NCI-H1092 treated with DMSO at 0.1 percent for 48 hours (cell line): ENCODE data around the gene ECE2.
"Not testable (repeated sequence)": the region's sequence is repeated elsewhere in the genome, so short reads cannot be mapped to it uniquely, and the experiment has no call there.

Experiments used
- DNase-seq: peaks from one replicate; lab custom pipeline; 2025; lab: John Stamatoyannopoulos, UW

The ECE2 gene

DNA sequence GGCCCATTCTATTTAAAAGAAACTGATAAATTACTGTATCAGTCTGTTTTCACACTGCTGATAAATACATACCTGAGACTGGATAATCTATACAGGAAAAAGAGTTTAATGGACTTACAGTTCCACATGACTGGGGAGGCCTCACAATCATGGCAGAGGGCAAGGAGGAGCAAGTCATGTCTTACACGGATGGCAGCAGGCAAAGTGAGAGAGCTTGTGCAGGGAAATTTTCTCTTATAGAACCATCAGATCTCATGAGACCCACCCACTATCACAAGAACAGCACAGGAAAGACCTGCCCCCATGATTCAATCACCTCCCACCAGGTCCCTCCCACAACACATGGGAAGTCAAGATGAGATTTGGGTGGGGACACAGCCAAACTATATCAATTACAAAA is 8.6 kb upstream of the ECE2 start:
- DNase-seq: not testable (repeated sequence)

DNA sequence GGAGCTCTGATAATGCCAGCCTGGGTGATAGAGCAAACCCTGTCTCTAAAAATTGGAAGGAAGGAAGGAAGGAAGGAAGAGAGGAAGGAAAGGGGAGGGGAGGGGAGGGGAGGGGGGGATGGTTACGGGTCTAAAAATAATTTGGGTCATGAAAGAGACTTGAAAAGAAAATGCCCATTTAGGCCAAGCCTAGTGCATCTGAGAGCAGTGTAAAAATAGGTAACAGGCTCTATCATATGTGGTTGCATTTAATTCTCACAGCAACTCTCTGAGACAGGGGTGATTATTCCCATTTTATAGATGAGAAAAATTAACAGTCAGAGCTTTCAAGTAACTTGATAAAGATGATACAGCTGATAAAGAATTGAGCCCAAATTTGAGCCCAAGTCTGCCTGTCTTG is 3.6 kb upstream of the ECE2 start:
- no peak for DNase-seq

GRCh38 chr3:184275381-184275701 is 481 bp upstream of the ECE2 start:
- DNase-seq: no peak

- DNase-seq: no peak
These were observed 1.5 kb downstream of the ECE2 start for GRCh38 chr3:184277366-184277765.

DNA sequence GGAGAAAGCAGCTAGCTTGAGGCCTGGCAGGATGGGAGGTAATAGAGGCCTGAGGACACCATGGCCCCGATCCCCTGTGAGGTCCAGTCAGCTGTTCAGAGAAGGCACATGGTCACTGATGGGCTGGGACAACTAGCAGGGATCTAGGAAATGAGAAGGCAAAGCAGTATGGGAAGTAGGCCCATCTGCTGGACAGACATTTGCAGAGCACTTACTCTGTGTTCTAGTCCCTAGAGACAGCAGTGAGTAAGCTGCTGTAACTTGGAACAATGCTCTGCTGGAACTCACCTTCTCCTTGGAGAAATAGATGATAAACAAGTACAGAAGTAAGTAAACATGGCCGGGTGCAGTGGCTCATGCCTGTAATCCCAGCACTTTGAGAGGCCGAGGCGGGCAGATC is 7.1 kb downstream of the ECE2 start:
- no peak for DNase-seq

DNA sequence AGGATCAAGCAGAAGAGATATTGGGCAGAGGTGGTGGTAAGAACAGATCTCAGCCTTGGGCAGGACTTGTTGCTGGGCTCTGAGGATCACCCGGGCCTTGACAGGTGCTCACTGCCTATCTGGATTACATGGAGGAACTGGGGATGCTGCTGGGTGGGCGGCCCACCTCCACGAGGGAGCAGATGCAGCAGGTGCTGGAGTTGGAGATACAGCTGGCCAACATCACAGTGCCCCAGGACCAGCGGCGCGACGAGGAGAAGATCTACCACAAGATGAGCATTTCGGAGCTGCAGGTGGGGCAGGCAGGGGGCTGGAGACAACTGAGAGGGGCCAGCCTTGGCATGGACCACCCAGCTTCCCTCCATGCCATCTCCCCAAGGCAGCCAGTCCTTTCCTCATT is 7.9 kb downstream of the ECE2 start:
- DNase-seq: no peak

DNA sequence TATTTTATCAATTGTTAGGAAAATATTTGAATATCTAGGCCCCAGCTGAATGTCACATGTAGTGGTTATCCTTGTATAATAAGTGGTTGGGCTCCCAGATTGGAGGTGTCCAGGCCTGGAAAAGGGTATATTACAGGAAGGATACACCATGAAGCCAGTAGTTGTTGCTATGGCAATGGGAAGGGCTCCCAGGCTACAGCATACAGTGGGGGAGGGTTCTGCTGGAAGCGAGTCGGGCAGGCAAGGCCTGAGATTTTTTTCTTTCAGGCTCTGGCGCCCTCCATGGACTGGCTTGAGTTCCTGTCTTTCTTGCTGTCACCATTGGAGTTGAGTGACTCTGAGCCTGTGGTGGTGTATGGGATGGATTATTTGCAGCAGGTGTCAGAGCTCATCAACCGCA is 8.9 kb downstream of the ECE2 start:
- peak; percentile 80 for DNase-seq

DNA sequence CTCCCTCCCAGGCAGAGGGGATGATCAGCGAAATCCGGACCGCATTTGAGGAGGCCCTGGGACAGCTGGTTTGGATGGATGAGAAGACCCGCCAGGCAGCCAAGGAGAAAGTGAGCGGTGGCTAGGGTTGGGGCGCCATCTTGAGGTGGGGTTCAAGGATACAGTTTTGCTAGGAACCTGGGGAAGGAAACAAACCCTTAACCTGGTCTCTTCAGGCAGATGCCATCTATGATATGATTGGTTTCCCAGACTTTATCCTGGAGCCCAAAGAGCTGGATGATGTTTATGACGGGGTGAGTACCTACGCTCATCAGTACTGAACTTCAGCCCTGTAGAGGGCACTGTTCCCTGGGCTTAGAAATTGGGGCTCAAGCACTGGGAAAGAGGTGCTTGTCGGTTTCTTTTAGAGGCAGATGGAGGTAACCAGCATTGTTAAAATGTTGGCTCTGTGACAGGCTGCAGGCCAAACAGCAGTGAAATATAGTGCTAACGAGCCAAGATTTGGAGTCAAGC is 13.7 kb downstream of the ECE2 start:
- peak; percentile 43 for DNase-seq

- no peak for DNase-seq
These were observed 14.5 kb downstream of the ECE2 start for GRCh38 chr3:184290331-184290730.

DNA sequence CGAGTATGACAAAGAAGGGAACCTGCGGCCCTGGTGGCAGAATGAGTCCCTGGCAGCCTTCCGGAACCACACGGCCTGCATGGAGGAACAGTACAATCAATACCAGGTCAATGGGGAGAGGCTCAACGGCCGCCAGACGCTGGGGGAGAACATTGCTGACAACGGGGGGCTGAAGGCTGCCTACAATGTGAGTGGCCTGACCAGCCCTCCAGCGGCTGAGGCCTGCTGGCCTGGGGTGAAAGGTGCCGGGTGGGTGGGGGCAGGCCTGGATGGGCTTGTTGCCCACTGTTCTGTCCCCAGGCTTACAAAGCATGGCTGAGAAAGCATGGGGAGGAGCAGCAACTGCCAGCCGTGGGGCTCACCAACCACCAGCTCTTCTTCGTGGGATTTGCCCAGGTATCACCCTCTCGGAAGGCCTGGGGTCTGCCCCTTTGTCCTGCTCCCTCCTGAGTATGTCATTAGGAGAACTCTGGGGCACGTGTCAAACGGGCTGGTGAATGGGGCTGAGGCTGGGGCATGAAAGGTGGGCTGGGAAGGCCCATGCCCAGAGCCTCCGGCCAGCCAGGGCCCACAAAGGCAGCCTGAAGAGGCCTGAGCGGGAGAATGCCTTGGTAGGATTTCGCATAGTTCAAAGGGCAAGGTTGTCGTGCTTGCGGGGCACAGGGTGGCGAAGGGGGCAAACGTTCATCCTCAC is 15.4 kb downstream of the ECE2 start:
- no peak for DNase-seq

- no peak for DNase-seq
These were observed 16.1 kb downstream of the ECE2 start for GRCh38 chr3:184291738-184292445.

GRCh38 chr3:184295771-184296170 is 19.9 kb downstream of the ECE2 start:
- no peak for DNase-seq

GRCh38 chr3:184296616-184297015 is 20.8 kb downstream of the ECE2 start:
- DNase-seq: no peak

- peak; percentile 93 for DNase-seq
These were observed 23.1 kb downstream of the ECE2 start, which contains the start of gene PSMD2 for GRCh38 chr3:184298759-184299487. Gene PSMD2 (plus strand): TSS chr3:184299241. CDS start chr3:184299267, 26 bp downstream.

DNA sequence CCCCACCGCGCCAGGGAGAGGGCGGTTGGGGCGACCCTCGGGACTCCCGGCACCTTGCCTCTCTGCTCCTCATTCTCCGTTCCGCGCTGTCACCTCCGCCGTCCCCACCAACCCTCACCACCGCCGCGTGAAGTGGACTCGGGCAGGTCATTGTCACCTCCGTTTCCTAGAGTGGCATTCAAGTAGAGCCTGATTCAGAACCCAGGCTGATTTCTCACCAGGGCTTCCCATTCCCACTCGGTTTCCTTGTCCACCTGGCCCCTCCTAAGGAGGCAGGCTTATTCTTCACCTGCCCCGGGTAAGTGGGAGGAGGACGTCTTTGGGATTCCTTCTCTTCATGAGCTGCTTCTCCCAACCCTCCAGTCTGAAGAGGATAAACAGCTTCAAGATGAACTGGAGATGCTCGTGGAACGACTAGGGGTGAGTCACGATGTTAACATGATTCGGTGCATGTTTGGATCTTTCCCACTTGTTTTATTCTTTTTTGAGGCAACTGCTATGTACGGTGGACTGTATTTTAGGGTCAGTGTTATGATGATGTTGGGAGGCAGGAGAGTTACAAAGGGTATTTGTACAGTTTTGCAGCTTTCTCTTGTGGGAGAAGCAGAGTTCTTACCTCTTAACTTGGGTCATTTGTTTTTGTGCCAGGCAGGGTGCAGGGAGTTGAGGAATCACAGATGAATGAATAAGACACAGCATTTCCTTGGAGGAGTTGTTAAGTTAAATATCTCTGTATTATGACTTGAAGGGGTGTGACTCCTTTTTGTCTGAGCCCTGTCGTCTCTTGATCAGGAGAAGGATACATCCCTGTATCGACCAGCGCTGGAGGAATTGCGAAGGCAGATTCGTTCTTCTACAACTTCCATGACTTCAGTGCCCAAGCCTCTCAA is 23.9 kb downstream of the ECE2 start:
- DNase-seq: no peak

DNA sequence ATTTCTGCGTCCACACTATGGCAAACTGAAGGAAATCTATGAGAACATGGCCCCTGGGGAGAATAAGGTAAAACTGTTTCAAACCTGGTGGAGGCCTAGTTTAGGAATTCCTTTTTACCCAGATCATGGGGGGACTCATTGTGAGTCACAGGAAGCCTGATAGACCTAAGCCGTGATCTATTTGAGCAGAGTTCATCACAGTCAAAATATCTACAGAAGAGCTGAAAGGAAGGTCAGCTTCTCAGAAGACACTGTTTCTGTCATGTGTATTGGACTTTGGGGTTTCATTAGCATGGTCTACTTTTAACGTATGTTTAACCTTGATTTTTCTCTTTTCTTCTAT is 24.5 kb downstream of the ECE2 start:
- DNase-seq: no peak

GRCh38 chr3:184305577-184305976 is 29.8 kb downstream of the ECE2 start:
- no peak for DNase-seq

DNA sequence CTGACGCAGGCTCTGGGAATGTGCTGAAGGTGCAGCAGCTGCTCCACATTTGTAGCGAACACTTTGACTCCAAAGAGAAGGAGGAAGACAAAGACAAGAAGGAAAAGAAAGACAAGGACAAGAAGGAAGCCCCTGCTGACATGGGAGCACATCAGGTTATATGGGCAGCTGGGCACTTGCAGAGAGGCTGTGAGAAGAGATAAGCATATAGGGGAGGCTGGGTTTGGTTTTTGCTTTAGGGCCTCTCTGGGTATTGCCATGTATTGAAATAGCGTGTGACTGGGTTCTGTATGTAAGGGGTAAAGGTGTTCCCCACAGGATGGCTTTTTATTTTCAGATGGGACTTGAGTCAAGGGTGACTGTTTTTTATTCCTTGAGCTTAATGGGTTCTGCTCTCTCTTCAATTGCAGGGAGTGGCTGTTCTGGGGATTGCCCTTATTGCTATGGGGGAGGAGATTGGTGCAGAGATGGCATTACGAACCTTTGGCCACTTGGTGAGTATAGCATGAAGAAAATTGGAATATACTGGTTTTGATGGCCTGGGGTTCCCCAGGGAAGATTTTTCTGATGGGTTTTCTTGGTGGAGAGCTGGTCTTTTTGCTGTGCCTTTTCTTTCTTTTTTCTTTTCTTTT is 30.6 kb downstream of the ECE2 start:
- DNase-seq: no peak

DNA sequence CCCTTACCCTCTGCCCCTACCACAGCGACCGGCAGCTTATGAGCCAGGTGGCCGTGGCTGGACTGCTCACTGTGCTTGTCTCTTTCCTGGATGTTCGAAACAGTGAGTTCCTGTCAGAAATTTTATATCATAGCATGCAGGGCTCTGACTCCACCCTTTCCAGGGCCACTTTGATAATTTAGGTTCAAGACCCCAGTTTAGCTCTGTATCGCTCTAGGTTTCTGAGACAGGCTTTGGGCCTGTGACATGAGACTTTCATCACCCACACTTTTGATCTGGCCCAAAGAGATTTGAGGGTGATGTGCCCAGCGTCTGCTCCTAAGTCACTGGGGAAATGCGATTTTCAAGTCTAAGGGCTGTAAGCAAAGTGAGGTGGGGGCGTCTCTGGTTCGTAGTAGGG is 32.1 kb downstream of the ECE2 start:
- DNase-seq: no peak

GRCh38 chr3:184308744-184309143 is 32.9 kb downstream of the ECE2 start:
- no peak for DNase-seq

DNA sequence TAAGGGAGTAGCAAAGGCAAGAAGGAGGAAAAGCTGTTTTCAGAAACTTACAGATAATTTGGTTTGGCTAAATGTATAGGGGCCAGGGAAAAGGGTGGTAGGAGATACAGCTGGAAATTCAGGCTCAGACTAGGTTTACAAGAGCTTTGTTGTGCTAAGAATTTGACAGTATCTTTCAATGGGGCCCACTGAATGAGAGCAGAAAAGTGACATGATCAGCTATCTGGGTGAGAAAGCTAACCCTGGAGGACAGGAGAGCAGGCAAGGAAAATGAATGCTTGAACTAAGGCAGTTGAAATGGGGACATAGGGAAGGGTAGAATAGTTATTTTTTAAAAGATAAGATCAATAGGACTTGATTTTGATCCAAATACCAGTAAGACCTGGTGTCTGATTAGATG is 35.8 kb downstream of the ECE2 start:
- no peak for DNase-seq

DNA sequence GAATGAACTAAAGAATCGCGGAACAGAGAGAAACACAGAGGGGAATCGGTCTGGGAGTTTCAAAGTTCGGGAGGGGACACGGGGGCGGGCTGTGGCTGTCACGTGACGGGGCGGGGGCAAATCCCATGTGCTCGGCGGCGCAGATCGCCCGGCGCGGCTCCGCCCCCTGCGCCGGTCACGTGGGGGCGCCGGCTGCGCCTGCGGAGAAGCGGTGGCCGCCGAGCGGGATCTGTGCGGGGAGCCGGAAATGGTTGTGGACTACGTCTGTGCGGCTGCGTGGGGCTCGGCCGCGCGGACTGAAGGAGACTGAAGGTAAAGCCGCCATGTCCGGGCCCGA is 38.5 kb downstream of the ECE2 start, which contains the start of gene EIF4G1:
EIF4G1 (plus strand) TSS at position 244 of the 337 bp plus-strand sequence. CDS start 1,191 bp downstream, outside the sequence.
- peak; percentile 94 for DNase-seq
